GM21786 (cell line): ENCODE data around the gene SNRPF.
A peak's percentile ranks its signal among the peaks of the same experiment; 100 is the strongest.
"Not testable (repeated sequence)": the region's sequence is repeated elsewhere in the genome, so short reads cannot be mapped to it uniquely, and the experiment has no call there.

Experiments
- ATAC-seq: cut with Tn5 transposase; IDR thresholded peaks from one replicate; pipeline ENCODE4 v1.9.1; 2021; ENCODE audit not compliant: unreplicated experiment

Gene SNRPF

GRCh38 chr12:95858451-95859343 is at the start of gene SNRPF:
TSS of gene SNRPF (plus strand) at chr12:95858952. CDS start at chr12:95859074, 122 bp downstream.
- peak; percentile 100 for ATAC-seq

GRCh38 chr12:95809000-95809680 is 49.6 kb upstream of the SNRPF start:
- ATAC-seq: no peak

GRCh38 chr12:95810411-95810810 is 48.3 kb upstream of the SNRPF start:
- ATAC-seq: no peak

GRCh38 chr12:95812155-95812554 is 46.6 kb upstream of the SNRPF start:
- not testable (repeated sequence) for ATAC-seq

GRCh38 chr12:95815632-95816212 is 43.0 kb upstream of the SNRPF start:
- ATAC-seq: no peak

- ATAC-seq: no peak
Measured at GRCh38 chr12:95820096-95820703, 38.6 kb upstream of the SNRPF start.

GRCh38 chr12:95829395-95829794 is 29.4 kb upstream of the SNRPF start:
- no peak for ATAC-seq

- no peak for ATAC-seq
Measured at GRCh38 chr12:95830335-95831089, 28.2 kb upstream of the SNRPF start.

- no peak for ATAC-seq
Measured at GRCh38 chr12:95834572-95834971, 24.2 kb upstream of the SNRPF start.

- no peak for ATAC-seq
Measured at GRCh38 chr12:95836185-95836609, 22.6 kb upstream of the SNRPF start.

- ATAC-seq: no peak
Measured at GRCh38 chr12:95836630-95837239, 22.0 kb upstream of the SNRPF start.

GRCh38 chr12:95837240-95838038 is 21.3 kb upstream of the SNRPF start:
- no peak for ATAC-seq

- ATAC-seq: no peak
Measured at GRCh38 chr12:95838125-95838524, 20.6 kb upstream of the SNRPF start.

- ATAC-seq: not testable (repeated sequence)
Measured at GRCh38 chr12:95842426-95842825, 16.3 kb upstream of the SNRPF start.

- no peak for ATAC-seq
Measured at GRCh38 chr12:95848575-95849388, 10.0 kb upstream of the SNRPF start.

GRCh38 chr12:95851606-95852005 is 7.1 kb upstream of the SNRPF start:
- ATAC-seq: no peak

GRCh38 chr12:95852133-95852532 is 6.6 kb upstream of the SNRPF start:
- no peak for ATAC-seq

GRCh38 chr12:95857156-95857555 is 1.6 kb upstream of the SNRPF start:
- ATAC-seq: no peak

GRCh38 chr12:95857799-95858198 is 953 bp upstream of the SNRPF start:
- no peak for ATAC-seq
